Neuronal stem cell (in vitro differentiated cells): Measurements from ENCODE around the gene ST7.

Source experiments
- DNase-seq: peaks from one replicate; pipeline ENCODE4 v3.0.0-alpha.2; 2013; ENCODE audit warnings: low spot score
- H2AFZ ChIP-seq: one replicate; pipeline ENCODE4 v1.6.1; 2013; ENCODE audit warnings: mild to moderate bottlenecking, low read length, inconsistent platforms
- H2AK5ac ChIP-seq: 2 replicates; pipeline ENCODE4 v1.6.1; 2013; ENCODE audit warnings: low read depth, mild to moderate bottlenecking, inconsistent platforms, low read length, moderate library complexity, mixed read lengths
- H2BK120ac ChIP-seq: 2 replicates; pipeline ENCODE4 v1.6.1; 2013; ENCODE audit warnings: low read depth, mild to moderate bottlenecking, inconsistent platforms, low read length, moderate library complexity, mixed read lengths
- H2BK12ac ChIP-seq: one replicate; pipeline ENCODE4 v1.6.1; 2013; ENCODE audit warnings: low read length, inconsistent platforms
- H2BK15ac ChIP-seq: 2 replicates; pipeline ENCODE4 v1.6.1; 2013; ENCODE audit warnings: mild to moderate bottlenecking, low read length, inconsistent platforms, mixed read lengths
- H2BK5ac ChIP-seq: one replicate; pipeline ENCODE4 v1.6.1; 2013; ENCODE audit warnings: inconsistent platforms, mild to moderate bottlenecking, low read length, moderate library complexity
- H3K14ac ChIP-seq: one replicate; pipeline ENCODE4 v1.6.1; 2013; ENCODE audit warnings: low read length, inconsistent platforms
- H3K18ac ChIP-seq: 2 replicates; pipeline ENCODE4 v1.6.1; 2013; ENCODE audit warnings: low read length, inconsistent platforms
- H3K23ac ChIP-seq: 2 replicates; pipeline ENCODE4 v1.6.1; 2013; ENCODE audit warnings: low read depth, mild to moderate bottlenecking, mixed read lengths, low read length, inconsistent platforms; ENCODE audit not compliant: poor library complexity
- H3K27ac ChIP-seq: replicated peaks from 3 replicates; pipeline ENCODE4 v1.5.1; 2013; ENCODE audit warnings: low read length, inconsistent platforms
- H3K27me3 ChIP-seq, 3 experiments: 2 replicates each; pipeline ENCODE4 v1.6.1; 2013; ENCODE audit warnings: low read length in 3 of 3, mild to moderate bottlenecking in 2 of 3, inconsistent platforms in 1 of 3, low read depth in 1 of 3, mixed read lengths in 1 of 3, moderate library complexity in 1 of 3; ENCODE audit not compliant: control insufficient read depth in 3 of 3, insufficient read depth in 3 of 3
- H3K36me3 ChIP-seq, 2 donors: replicated peaks in 1 of 2; 2 replicates each; pipeline ENCODE4 v1.6.1; 2013; ENCODE audit warnings: low read length in 2 of 2; ENCODE audit not compliant: control insufficient read depth in 2 of 2, insufficient read depth in 2 of 2
- H3K4ac ChIP-seq: 2 replicates; pipeline ENCODE4 v1.6.1; 2013; ENCODE audit warnings: inconsistent platforms, mild to moderate bottlenecking, low read length, moderate library complexity
- H3K4me1 ChIP-seq, 2 donors: 1 replicate in 1 of 2; 2 replicates in 1 of 2; pipeline ENCODE4 v1.6.1; 2013; ENCODE audit warnings: low read length in 2 of 2, low read depth in 1 of 2; ENCODE audit not compliant: control insufficient read depth in 2 of 2, insufficient read depth in 1 of 2
- H3K4me2 ChIP-seq: one replicate; pipeline ENCODE4 v1.6.1; 2013; ENCODE audit warnings: mild to moderate bottlenecking, low read length, inconsistent platforms; ENCODE audit not compliant: insufficient read depth, poor library complexity, severe bottlenecking
- H3K4me3 ChIP-seq, 2 donors: 2 replicates each; pipeline ENCODE4 v1.5.1; 2013; ENCODE audit warnings: low read length in 2 of 2, mild to moderate bottlenecking in 2 of 2, inconsistent platforms in 1 of 2, moderate library complexity in 1 of 2
- H3K79me1 ChIP-seq: one replicate; pipeline ENCODE4 v1.6.1; 2013; ENCODE audit warnings: low read depth, mild to moderate bottlenecking, inconsistent platforms, low read length, moderate library complexity
- H3K9ac ChIP-seq: one replicate; pipeline ENCODE4 v1.6.1; 2013; ENCODE audit warnings: mild to moderate bottlenecking, low read depth, low read length, inconsistent platforms; ENCODE audit not compliant: poor library complexity
- H3K9me3 ChIP-seq, 2 donors: replicated peaks in 1 of 2; 2 replicates each; pipeline versions ENCODE3 to v1.6.1; 2013; ENCODE audit warnings: low read length in 2 of 2, mild to moderate bottlenecking in 2 of 2, inconsistent platforms in 1 of 2, low read depth in 1 of 2, mixed read lengths in 1 of 2, moderate library complexity in 1 of 2; ENCODE audit not compliant: control insufficient read depth in 2 of 2, insufficient read depth in 1 of 2
- H4K8ac ChIP-seq: one replicate; pipeline ENCODE4 v1.6.1; 2013; ENCODE audit warnings: low read depth, mild to moderate bottlenecking, inconsistent platforms, low read length, moderate library complexity
- H4K91ac ChIP-seq: one replicate; pipeline ENCODE4 v1.6.1; 2013; ENCODE audit warnings: low read length, low read depth, mild to moderate bottlenecking, inconsistent platforms; ENCODE audit not compliant: poor library complexity
- WGBS, 2 donors: extraction: QIAGEN DNeasy Blood & Tissue Kit; methylation state at CpG; one replicate each; pipeline ENCODE4 v1.1.7; 2013; ENCODE audit warnings: missing lambda C conversion rate in 2 of 2, mixed read lengths in 1 of 2; ENCODE audit not compliant: insufficient read length in 2 of 2, insufficient replicate concordance in 1 of 2; ENCODE audit errors: extremely low coverage in 2 of 2; 5-methylcytosine and 5-hydroxymethylcytosine counted together

ST7 gene

GRCh38 chr7:116981939-116982338, 28.6 kb downstream of the ST7 start:
- Histone ChIP-seq H3K14ac (no peak overlapping the region), H3K4me2 (no peak overlapping the region), H2BK5ac (no peak overlapping the region), H3K4ac (no peak overlapping the region), H3K23ac (no peak overlapping the region), H2AFZ (no peak overlapping the region), H3K36me3 (no peaks in the 10 kb centered on the region), H3K27ac (no peak overlapping the region), H2BK15ac (no peak overlapping the region), H2AK5ac (no peak overlapping the region), H3K4me3 (no peak overlapping the region), H4K91ac (no peak overlapping the region), H3K18ac (no peak overlapping the region), H4K8ac (no peak overlapping the region), H3K9me3 (no peaks in the 10 kb centered on the region), H3K27me3 (no peaks in the 10 kb centered on the region), H3K79me1 (no peaks in the 10 kb centered on the region), H3K9ac (no peak overlapping the region), H2BK120ac (no peak overlapping the region), H2BK12ac (no peak overlapping the region), H3K4me1 (no peaks in the 10 kb centered on the region)
- DNase-seq, result no peak
- no CpG with 5 or more reads among the region's 2 CpGs for WGBS, 2 donors

- no peak for DNase-seq
- Histone ChIP-seq H2BK15ac (no peak overlapping the region), H3K9me3 (no peaks in the 10 kb centered on the region), H3K14ac (no peak overlapping the region), H3K27me3 (no peaks in the 10 kb centered on the region), H3K9ac (no peak overlapping the region), H2BK12ac (no peak overlapping the region), H3K18ac (no peak overlapping the region), H3K4me1 (no peaks in the 10 kb centered on the region), H4K8ac (no peak overlapping the region), H2AK5ac (no peak overlapping the region), H4K91ac (no peak overlapping the region), H2BK120ac (no peak overlapping the region), H2BK5ac (no peak overlapping the region), H3K36me3 (no peaks in the 10 kb centered on the region), H3K79me1 (no peaks in the 10 kb centered on the region), H3K4ac (no peak overlapping the region), H3K4me3 (no peak overlapping the region), H3K27ac (no peak overlapping the region), H2AFZ (no peak overlapping the region), H3K4me2 (no peak overlapping the region), H3K23ac (no peak overlapping the region)
- no CpG with 5 or more reads among the region's 2 CpGs for WGBS, 2 donors
Observed at GRCh38 chr7:116984511-116984910, 31.2 kb downstream of the ST7 start.

GRCh38 chr7:116984917-116985316, 31.6 kb downstream of the ST7 start:
- Histone ChIP-seq H3K27ac (no peak overlapping the region), H3K23ac (no peak overlapping the region), H4K91ac (no peak overlapping the region), H3K27me3 (no peaks in the 10 kb centered on the region), H3K9ac (no peak overlapping the region), H2BK12ac (no peak overlapping the region), H4K8ac (no peak overlapping the region), H3K4me2 (no peak overlapping the region), H2AFZ (no peak overlapping the region), H2BK15ac (no peak overlapping the region), H3K79me1 (no peaks in the 10 kb centered on the region), H2BK120ac (no peak overlapping the region), H3K4ac (no peak overlapping the region), H3K18ac (no peak overlapping the region), H3K36me3 (no peaks in the 10 kb centered on the region), H3K9me3 (no peaks in the 10 kb centered on the region), H2BK5ac (no peak overlapping the region), H3K4me3 (no peak overlapping the region), H3K4me1 (no peaks in the 10 kb centered on the region), H3K14ac (no peak overlapping the region), H2AK5ac (no peak overlapping the region)
- DNase-seq, result no peak
- WGBS, 2 donors, result 100% methylated on average over 1 to 2 of the region's 2 CpGs

GRCh38 chr7:116985575-116985974, 32.3 kb downstream of the ST7 start:
- Histone ChIP-seq H2AK5ac (no peak overlapping the region), H3K79me1 (no peaks in the 10 kb centered on the region), H3K27ac (no peak overlapping the region), H3K9me3 (no peaks in the 10 kb centered on the region), H3K27me3 (no peaks in the 10 kb centered on the region), H4K91ac (no peak overlapping the region), H2BK15ac (no peak overlapping the region), H3K4me2 (no peak overlapping the region), H3K4ac (no peak overlapping the region), H3K4me3 (no peak overlapping the region), H3K23ac (no peak overlapping the region), H2BK5ac (no peak overlapping the region), H3K9ac (no peak overlapping the region), H4K8ac (no peak overlapping the region), H3K14ac (no peak overlapping the region), H3K18ac (no peak overlapping the region), H3K36me3 (no peaks in the 10 kb centered on the region), H3K4me1 (no peaks in the 10 kb centered on the region), H2BK12ac (no peak overlapping the region), H2AFZ (no peak overlapping the region), H2BK120ac (no peak overlapping the region)
- no peak for DNase-seq
- WGBS, 2 donors, result no CpG with 5 or more reads among the region's 5 CpGs
